NCI-H524 treated with DMSO at 0.1 percent for 48 hours (cell line): ENCODE results near the gene SREK1IP1.

ENCODE experiments used
- DNase-seq: peaks from one replicate; lab custom pipeline; 2025; lab: John Stamatoyannopoulos, UW

The SREK1IP1 gene

DNA sequence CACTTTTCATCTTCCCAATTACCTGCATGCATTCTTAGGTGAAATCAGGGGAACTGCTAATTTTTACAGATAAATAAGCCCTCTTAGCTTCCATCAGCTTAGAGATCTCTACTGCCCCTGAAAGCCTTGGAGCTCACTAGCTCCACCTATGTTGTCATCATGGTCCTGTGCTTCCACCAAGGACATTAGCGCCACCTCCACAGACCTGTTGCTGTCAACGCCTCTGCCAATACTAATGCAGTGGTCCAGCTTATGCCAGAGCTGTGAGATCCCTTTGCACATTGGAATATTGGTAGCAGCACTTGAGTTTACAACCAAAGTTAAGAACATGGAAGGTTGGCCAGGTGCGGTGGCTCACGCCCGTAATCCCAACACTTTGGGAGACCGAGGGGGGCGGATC lies 85.9 kb downstream of the SREK1IP1 start:
- DNase-seq, result no peak

DNA sequence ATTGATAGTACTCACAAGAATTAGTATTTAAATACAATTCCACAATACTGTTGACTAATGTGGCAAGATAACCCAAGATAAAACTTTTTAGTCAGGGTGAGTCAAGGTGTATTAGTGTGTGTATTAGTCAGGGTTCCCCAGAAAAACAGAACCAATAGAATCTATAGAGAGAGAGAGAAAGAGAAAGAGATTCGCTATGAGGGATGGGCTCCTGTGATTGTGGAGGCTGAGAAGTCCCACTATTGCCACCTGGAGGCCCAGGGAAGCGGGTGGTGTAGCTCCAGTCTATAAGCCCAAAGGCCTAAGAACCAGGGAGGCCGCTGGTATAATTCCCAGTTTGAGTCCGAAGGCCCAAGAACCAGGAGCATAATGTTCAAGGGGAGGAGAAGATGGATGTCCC lies 88.2 kb downstream of the SREK1IP1 start:
- no peak for DNase-seq

DNA sequence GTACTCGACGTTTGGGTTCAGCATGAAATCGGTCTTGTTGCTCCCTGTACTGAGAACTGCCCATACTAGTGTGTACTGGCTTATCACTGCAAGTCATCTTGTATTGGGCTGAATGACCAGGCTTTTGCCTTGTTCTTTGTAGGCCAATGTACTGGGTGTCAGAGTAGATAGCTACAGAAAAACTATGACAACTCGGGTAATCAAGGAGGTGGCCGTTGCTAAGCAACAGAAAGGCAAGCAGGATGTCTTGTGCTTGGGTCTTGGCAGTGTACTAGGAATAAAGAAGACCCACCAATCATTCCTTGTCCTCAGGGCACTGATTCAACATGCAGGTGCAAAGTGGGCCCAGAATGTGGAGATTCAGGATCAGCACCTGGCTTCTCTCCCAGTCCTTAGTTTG lies 90.1 kb downstream of the SREK1IP1 start:
- DNase-seq, result no peak

DNA sequence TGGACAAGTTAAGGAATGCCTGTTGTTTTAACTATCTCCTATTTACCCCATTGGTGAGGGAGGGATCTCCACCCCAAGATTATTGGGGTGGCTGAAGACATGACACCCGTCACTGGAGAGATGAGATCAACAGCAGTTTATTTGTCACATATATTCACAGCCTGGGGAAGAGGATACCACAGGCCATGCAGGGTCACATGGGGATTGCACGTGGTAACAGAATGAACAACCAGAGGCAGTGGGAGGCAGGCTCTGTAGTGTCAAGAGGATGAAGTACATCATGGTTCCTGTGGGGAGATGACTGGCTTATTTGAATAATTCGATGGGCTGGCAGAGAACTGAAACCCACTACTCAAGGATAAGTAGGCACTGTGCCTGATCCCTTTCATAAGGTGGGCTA lies 96.8 kb downstream of the SREK1IP1 start:
- DNase-seq, result no peak

DNA sequence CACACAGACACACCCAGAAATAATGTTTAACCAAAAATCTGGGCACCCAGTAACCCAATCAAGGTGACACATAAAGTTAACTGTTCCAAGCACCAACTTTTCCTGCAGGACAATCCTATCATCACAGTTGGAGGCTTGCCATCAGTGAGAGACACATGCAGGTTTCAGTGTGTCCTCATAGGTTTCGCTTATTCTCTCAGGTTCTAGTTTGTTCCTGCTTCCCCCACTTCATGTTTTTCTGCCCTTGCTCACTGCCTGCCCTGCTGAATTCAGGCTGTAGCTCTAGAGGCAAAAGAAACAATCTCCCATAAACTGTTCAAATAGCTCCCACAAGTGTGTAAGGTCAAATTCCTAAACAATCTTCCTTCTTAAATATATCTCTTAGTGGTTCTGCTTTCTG lies 98.2 kb downstream of the SREK1IP1 start:
- DNase-seq, result no peak
